Calu3 (cell line): Measurements from ENCODE around the gene LRGUK. TPM values are rescaled to one million over a fixed set of nuclear protein-coding genes. Genes with fewer than 3 reads are reported as not detected.

ENCODE experiments used
- BruUV-seq: library from RNA; stranded (reverse); fragments of 400-500 nt; replicated peaks from 2 replicates; lab custom pipeline; 2021; lab: Mats Ljungman, UMichigan
- CTCF ChIA-PET: fragments of 300-600 bp; sonication (Branson Sonifier 250); formaldehyde crosslinking; loops from one replicate; lab custom pipeline; 2022; ENCODE audit warnings: antibody characterized with exemption; lab: Charles Lee
- DNase-seq: peaks from one replicate; pipeline ENCODE4 v3.0.0; 2022
- H3K27ac Mint-ChIP-seq: one replicate; pipeline ENCODE4 v1.8.0; 2022; ENCODE audit warnings: mixed read lengths; ENCODE audit not compliant: unreplicated experiment
- H3K27me3 Mint-ChIP-seq: one replicate; pipeline ENCODE4 v1.8.0; 2022; ENCODE audit warnings: mixed read lengths; ENCODE audit not compliant: unreplicated experiment
- H3K36me3 Mint-ChIP-seq: one replicate; pipeline ENCODE4 v1.8.0; 2022; ENCODE audit warnings: mild to moderate bottlenecking, moderate library complexity, mixed read lengths; ENCODE audit not compliant: insufficient read depth, unreplicated experiment
- H3K4me1 Mint-ChIP-seq: one replicate; pipeline ENCODE4 v1.8.0; 2022; ENCODE audit warnings: mild to moderate bottlenecking, low read depth, mixed read lengths; ENCODE audit not compliant: unreplicated experiment
- H3K4me3 Mint-ChIP-seq: one replicate; pipeline ENCODE4 v1.8.0; 2022; ENCODE audit warnings: mild to moderate bottlenecking, low read depth, moderate library complexity, mixed read lengths; ENCODE audit not compliant: unreplicated experiment
- H3K9me3 Mint-ChIP-seq: one replicate; pipeline ENCODE4 v1.8.0; 2022; ENCODE audit warnings: low read depth, mixed read lengths; ENCODE audit not compliant: unreplicated experiment
- intact Hi-C: fragments of 100-400 bp; cut with micrococcal nuclease; formaldehyde crosslinking; loops from one replicate; pipeline ENCODE4 v1.10.0; 2022; ENCODE audit not compliant: unreplicated experiment
- total RNA-seq: library from RNA; stranded (reverse); gene quantifications from 2 replicates; pipeline ENCODE4 v1.2.3, GENCODE V29; 2022
- TF ChIP-seq, protein P1 (sequence below): fragments of 200-600 bp; IDR thresholded peaks from one replicate; pipeline ENCODE4 v1.8.0; 2022; ENCODE audit warnings: antibody characterized with exemption; ENCODE audit not compliant: unreplicated experiment

LRGUK gene
- total RNA-seq, 1 experiment from 2014 or later = 0.52 TPM

DNA sequence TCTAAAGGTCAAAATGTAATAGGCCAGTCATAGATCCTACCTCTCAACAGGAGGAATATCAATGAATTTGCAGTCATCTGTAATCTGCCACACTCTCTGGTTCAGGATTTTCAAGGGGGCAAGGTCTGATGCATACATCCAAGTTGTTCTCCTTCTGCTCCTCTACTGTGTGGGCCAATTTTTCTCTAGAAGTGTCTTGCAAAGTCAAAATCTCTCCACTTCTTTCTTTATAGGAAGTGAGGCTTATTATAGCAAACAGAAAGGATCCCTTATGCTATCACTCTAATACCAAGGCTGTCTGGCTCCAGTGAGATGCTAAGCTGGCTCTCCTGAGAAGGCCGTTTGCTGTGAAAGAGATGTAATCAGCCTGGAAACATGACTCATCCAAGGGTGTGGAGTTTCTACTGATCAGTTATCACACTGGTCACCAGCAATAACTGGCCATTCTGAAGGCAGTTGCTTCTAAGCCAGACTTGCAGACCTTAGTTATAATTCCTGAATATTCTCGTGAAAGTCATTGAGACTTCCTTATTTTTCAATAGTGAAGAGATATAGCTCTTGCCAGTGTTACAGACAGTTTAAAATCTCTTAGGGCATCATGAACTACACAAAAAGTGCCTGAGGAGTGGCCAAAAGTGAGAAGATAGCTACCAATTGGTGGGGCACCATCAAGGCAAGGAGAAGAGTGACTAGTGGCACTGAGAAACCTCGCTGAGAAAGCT lies 43.2 kb upstream of the LRGUK start:
- Mint-ChIP-seq H3K4me1 (no peaks in the 10 kb centered on the region), H3K27ac (no peak overlapping the region), H3K9me3 (peaks cover 3% of the 10 kb centered on the region), H3K36me3 (no peaks in the 10 kb centered on the region), H3K27me3 (no peaks in the 10 kb centered on the region), H3K4me3 (no peak overlapping the region)
- intact Hi-C loops = no loop called here
- CTCF ChIA-PET = no interaction called here
- BruUV-seq = no TSS peak
- TF ChIP-seq, protein P1, sequence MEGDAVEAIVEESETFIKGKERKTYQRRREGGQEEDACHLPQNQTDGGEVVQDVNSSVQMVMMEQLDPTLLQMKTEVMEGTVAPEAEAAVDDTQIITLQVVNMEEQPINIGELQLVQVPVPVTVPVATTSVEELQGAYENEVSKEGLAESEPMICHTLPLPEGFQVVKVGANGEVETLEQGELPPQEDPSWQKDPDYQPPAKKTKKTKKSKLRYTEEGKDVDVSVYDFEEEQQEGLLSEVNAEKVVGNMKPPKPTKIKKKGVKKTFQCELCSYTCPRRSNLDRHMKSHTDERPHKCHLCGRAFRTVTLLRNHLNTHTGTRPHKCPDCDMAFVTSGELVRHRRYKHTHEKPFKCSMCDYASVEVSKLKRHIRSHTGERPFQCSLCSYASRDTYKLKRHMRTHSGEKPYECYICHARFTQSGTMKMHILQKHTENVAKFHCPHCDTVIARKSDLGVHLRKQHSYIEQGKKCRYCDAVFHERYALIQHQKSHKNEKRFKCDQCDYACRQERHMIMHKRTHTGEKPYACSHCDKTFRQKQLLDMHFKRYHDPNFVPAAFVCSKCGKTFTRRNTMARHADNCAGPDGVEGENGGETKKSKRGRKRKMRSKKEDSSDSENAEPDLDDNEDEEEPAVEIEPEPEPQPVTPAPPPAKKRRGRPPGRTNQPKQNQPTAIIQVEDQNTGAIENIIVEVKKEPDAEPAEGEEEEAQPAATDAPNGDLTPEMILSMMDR = no peak
- DNase-seq = no peak

DNA sequence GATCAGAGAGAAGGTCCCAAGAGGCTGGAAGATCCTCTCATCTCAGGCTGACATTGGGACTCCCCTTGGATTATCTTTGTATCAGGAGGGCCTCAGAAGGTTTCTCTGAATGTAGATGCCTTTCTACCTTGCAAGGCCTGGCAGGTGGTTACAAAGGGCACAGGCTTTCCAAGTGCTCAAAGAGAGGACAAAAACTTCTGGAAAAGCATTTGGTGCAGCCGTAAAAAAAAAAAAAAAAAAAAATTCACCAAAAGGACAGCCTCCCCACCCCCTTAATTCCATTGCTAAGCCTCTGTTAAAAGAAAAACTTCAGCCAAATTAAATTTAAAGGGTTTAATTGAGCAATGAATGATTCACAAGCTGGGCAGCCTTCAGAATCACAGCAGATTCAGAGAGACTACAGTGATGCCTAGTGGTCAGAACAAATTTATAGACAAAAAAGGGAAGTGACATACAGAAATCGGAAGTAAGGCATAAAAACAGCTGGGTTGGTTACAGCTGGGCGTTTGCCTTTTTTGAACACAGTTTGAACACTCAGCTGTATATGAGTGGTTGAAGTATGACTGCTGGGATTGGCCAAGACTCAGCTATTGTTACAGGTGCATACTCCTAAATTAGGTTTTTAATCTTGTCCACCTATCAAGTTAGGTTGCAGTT lies 42.5 kb upstream of the LRGUK start:
- H3K27me3 Mint-ChIP-seq = no peaks in the 10 kb centered on the region
- H3K9me3 Mint-ChIP-seq = peaks cover 6% of the 10 kb centered on the region
- intact Hi-C loops = loop anchor here (5.0 kb wide), 1 partner anchor 38 kb away; no protein-coding TSS in a partner anchor
- H3K36me3 Mint-ChIP-seq = no peaks in the 10 kb centered on the region
- no TSS peak for BruUV-seq
- TF ChIP-seq, protein P1 = no peak
- H3K4me3 Mint-ChIP-seq = no peak overlapping the region
- no peak for DNase-seq
- no peak overlapping the region for H3K27ac Mint-ChIP-seq
- CTCF ChIA-PET = no interaction called here
- H3K4me1 Mint-ChIP-seq = no peaks in the 10 kb centered on the region

DNA sequence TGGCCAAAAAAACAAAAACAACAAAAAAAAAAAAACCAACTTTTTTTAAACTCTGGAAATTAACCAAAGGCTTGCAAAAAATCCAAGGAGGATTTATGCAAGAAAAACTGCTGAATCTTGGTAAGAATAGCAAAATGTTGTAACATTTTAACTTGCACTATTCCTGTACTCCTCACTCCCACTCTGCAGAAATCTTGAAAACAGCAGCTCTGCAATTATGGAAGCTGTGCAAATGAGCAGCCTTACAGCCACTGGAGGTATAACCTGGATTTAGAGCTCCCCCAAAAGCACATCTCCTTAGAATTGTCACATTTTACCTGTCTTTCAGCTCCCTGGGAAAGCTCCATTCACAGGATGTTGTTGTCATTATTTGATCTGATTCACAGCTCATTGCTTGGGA lies 41.8 kb upstream of the LRGUK start:
- TF ChIP-seq, protein P1 = no peak
- peaks cover 11% of the 10 kb centered on the region for H3K9me3 Mint-ChIP-seq
- H3K27ac Mint-ChIP-seq = no peak overlapping the region
- intact Hi-C loops = loop anchor here (5.0 kb wide), 1 partner anchor 37 kb away; no protein-coding TSS in a partner anchor
- H3K4me1 Mint-ChIP-seq = no peaks in the 10 kb centered on the region
- DNase-seq = no peak
- CTCF ChIA-PET = no interaction called here
- BruUV-seq = no TSS peak
- H3K4me3 Mint-ChIP-seq = no peak overlapping the region
- H3K27me3 Mint-ChIP-seq = no peaks in the 10 kb centered on the region
- H3K36me3 Mint-ChIP-seq = no peaks in the 10 kb centered on the region

DNA sequence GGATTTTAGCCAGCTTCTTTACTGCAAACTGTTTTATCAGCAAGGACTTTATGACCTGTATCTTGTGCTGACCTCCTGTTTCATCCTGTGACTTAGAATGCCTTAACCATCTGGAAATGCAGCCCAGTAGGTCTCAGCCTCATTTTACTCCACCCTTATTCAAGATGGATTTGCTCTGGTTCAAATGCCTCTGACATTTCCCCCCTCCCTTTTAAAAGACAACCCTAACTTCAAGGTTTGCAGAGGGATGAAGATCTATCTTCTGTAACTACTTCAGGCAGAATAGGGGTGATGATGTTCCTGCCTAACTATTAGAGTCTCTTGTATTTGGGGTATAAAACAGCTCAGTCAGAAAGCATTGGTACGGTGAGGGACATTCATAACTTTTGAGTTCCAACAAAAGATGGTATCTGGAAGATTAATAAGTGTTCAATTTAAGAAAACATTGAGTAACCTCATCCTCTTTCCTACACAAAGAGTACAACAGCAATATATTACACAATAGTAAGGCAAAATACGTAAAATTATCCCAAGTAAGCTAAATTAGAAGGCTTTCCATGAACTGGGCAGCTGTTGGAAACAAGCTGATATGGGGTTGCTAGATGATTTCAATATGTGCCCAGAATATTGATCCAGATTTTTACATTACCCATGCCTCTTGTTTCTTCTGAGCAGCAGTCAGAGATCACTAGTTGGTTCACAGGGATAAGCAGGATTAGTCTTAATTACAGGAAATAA lies 40.0 kb upstream of the LRGUK start:
- intact Hi-C loops = loop anchor here (5.0 kb wide), 1 partner anchor 35 kb away; no protein-coding TSS in a partner anchor
- Mint-ChIP-seq H3K36me3 (no peaks in the 10 kb centered on the region), H3K27me3 (no peaks in the 10 kb centered on the region), H3K9me3 (peaks cover 17% of the 10 kb centered on the region), H3K4me3 (no peak overlapping the region), H3K27ac (no peak overlapping the region), H3K4me1 (no peaks in the 10 kb centered on the region)
- no TSS peak for BruUV-seq
- no peak for DNase-seq
- CTCF ChIA-PET = no interaction called here
- TF ChIP-seq, protein P1 = no peak
